PFSK-1 (cell line): ENCODE measurements around the gene CDC42EP3.

ENCODE experiments used
- FOXP2 ChIP-seq: optimal IDR thresholded peaks from 2 replicates; pipeline ENCODE3; 2011; ENCODE audit warnings: borderline replicate concordance, control low read depth, inconsistent platforms; ENCODE audit not compliant: insufficient read depth; ENCODE audit errors: extremely low read length, extremely low read depth
- POLR2AphosphoS5 ChIP-seq: IDR thresholded peaks from 2 replicates; pipeline ENCODE4 v1.6.1; 2012; ENCODE audit warnings: low read depth, mild to moderate bottlenecking, control low read depth, low read length, moderate library complexity
- SIN3A ChIP-seq: IDR thresholded peaks from 2 replicates; pipeline ENCODE4 v1.6.1; 2012; ENCODE audit warnings: mild to moderate bottlenecking, low read length, moderate library complexity, borderline replicate concordance; ENCODE audit not compliant: insufficient read depth
- TAF1 ChIP-seq: IDR thresholded peaks from 2 replicates; pipeline ENCODE4 v1.6.1; 2012; ENCODE audit warnings: low read length, control low read depth, borderline replicate concordance; ENCODE audit not compliant: insufficient read depth

GRCh38 chr2:37686792-37687526 is 15.5 kb upstream of the CDC42EP3 start:
- TF ChIP-seq TAF1, result no peak
- TF ChIP-seq POLR2AphosphoS5, result no peak
- no peak for TF ChIP-seq SIN3A
- no peak for TF ChIP-seq FOXP2
